ENCODE results near the gene ATF2. TPM values are rescaled to one million over a fixed set of nuclear protein-coding genes. Genes with fewer than 3 reads are reported as not detected.

The ATF2 gene
- total and polyA plus RNA-seq, 9 of the 15 experiments (the other 6 are each of a cell fraction or from before 2014, with no cell fraction given): 24.2 to 111 (median 45.9) TPM

DNA sequence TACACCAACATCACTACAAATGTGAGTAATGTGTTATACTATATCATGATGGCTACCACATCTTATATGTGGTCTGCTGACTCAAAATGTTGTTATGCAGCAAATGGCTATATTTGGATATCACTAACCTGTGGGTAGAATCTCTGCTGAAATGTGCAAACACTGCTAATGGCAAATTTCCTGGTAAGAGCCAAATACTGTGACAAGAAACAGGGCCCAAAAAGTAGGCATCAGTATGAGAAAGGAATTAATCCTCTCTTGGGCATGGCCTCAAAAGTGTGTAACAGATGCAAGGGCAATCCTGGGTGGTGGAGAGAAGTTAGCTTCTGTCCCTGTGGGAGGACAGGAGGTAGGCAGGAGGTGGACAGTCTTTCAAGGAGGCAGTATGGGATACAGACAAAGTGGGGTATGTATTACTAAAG, 13.3 kb downstream of the ATF2 start:
- Histone ChIP-seq H3K27me3 (ENCODE audit: control insufficient read depth in 2 of 2, insufficient read depth in 2 of 2, low read length in 2 of 2) (no peaks in the 10 kb centered on the region), H3K9me1 (ENCODE audit: control insufficient read depth, insufficient read depth, low read length) (no peaks in the 10 kb centered on the region), H3K79me2 (ENCODE audit: control insufficient read depth, insufficient read depth, low read length) (peaks cover 96% of the 10 kb centered on the region), H4K20me1 (replicated peaks; ENCODE audit: control insufficient read depth, insufficient read depth, low read length) (peaks cover 25% of the 10 kb centered on the region), H3K4me1 (replicated peaks in 1 of 2; ENCODE audit: control insufficient read depth in 2 of 2, insufficient read depth in 2 of 2, low read length in 2 of 2) (peaks cover 14 to 32% of the 10 kb centered on the region in 2 experiments), H3K27ac (ENCODE audit: extremely low read depth, low read depth, low read length) (no peak overlapping the region), H3K4me3 (no peak overlapping the region), H2AFZ (ENCODE audit: low read depth, low read length) (no peak overlapping the region), H3K9me3 (replicated peaks; ENCODE audit: control insufficient read depth, insufficient read depth, low read depth, low read length) (no peaks in the 10 kb centered on the region), H3K9ac (ENCODE audit: insufficient read depth in 1 of 2, low read depth in 2 of 2, low read length in 2 of 2) (no peak overlapping the region), H3K4me2 (ENCODE audit: insufficient read depth, low read length) (no peak overlapping the region), H3K36me3 (ENCODE audit: control insufficient read depth, insufficient read depth, low read length) (peaks cover 45% of the 10 kb centered on the region)
- intact Hi-C loops (cut with micrococcal nuclease) (no loop called here), in situ Hi-C loops (cut with MboI) (no loop called here)
- FAIRE-seq (no peak), DNase-seq (ENCODE audit: extremely low read depth in 1 of 4, low spot score in 3 of 4) (no peak), ATAC-seq (no peak)
- CTCF ChIA-PET (ENCODE audit: low intra/inter-chr PET ratio): no interaction called here
- TF ChIP-seq FOSL1 (tag; conservative IDR thresholded peaks at IDR 0.05) (peak; percentile 51; the same call in 1 of the 2 replicates), LARP7 (IDR thresholded peaks at IDR 0.05) (no peak), MEF2A (IDR thresholded peaks at IDR 0.05; ENCODE audit: control insufficient read depth, low read depth, low read length) (0 out of 2 replicates have a peak, but pooled peaks have one; percentile 32), EHMT2 (IDR thresholded peaks at IDR 0.05) (no peak), C11orf30 (IDR thresholded peaks at IDR 0.05; ENCODE audit: low read depth) (no peak), KLF13 (tag; IDR thresholded peaks at IDR 0.05; ENCODE audit: borderline replicate concordance, low read depth) (no peak), ZNF76 (CRISPR knock-in tag; IDR thresholded peaks at IDR 0.05; ENCODE audit: borderline replicate concordance) (no peak), MEF2D (tag; conservative IDR thresholded peaks at IDR 0.05; ENCODE audit: low read depth) (no peak)
- TF ChIP-seq, protein P1, sequence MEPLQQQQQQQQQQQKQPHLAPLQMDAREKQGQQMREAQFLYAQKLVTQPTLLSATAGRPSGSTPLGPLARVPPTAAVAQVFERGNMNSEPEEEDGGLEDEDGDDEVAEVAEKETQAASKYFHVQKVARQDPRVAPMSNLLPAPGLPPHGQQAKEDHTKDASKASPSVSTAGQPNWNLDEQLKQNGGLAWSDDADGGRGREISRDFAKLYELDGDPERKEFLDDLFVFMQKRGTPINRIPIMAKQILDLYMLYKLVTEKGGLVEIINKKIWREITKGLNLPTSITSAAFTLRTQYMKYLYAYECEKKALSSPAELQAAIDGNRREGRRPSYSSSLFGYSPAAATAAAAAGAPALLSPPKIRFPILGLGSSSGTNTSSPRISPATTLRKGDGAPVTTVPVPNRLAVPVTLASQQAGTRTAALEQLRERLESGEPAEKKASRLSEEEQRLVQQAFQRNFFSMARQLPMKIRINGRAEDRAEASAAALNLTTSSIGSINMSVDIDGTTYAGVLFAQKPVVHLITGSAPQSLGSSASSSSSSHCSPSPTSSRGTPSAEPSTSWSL (CRISPR knock-in tag; IDR thresholded peaks at IDR 0.05; ENCODE audit: borderline replicate concordance): no peak
- no TSS peak for BruUV-seq (replicated peaks)
- POLR2A ChIA-PET: interaction anchor here (3.0 kb wide), 1 partner anchor 11 kb away, joined by 17 read pairs; no protein-coding TSS in a partner anchor
